ENCODE results near the gene GCDH. TPM values are rescaled to one million over a fixed set of nuclear protein-coding genes. Genes with fewer than 3 reads are reported as not detected.
"Not testable (repeated sequence)": the region's sequence is repeated elsewhere in the genome, so short reads cannot be mapped to it uniquely, and the experiment has no call there.

Gene GCDH
- total RNA-seq = 16.1 TPM

GRCh38 chr19:12890787-12891552, at the start of gene GCDH:
TSS of gene GCDH (plus strand) at chr19:12891160. CDS start at chr19:12891305, 145 bp downstream.
- peak; percentile 96 for ATAC-seq

GRCh38 chr19:12842511-12842910, 48.4 kb upstream of the GCDH start:
- ATAC-seq = no peak

GRCh38 chr19:12843328-12843727, 47.6 kb upstream of the GCDH start:
- ATAC-seq = no peak

GRCh38 chr19:12843999-12844732, 46.8 kb upstream of the GCDH start:
- ATAC-seq = no peak

- not testable (repeated sequence) for ATAC-seq
Measured at GRCh38 chr19:12846613-12847012, 44.3 kb upstream of the GCDH start.

- ATAC-seq = peak; percentile 94
Measured at GRCh38 chr19:12847159-12848139, 43.5 kb upstream of the GCDH start.

- no peak for ATAC-seq
Measured at GRCh38 chr19:12856653-12857052, 34.3 kb upstream of the GCDH start.

GRCh38 chr19:12858041-12858928, 32.7 kb upstream of the GCDH start:
- no peak for ATAC-seq

GRCh38 chr19:12859546-12859945, 31.4 kb upstream of the GCDH start:
- no peak for ATAC-seq

GRCh38 chr19:12864143-12864542, 26.8 kb upstream of the GCDH start:
- ATAC-seq = no peak

- no peak for ATAC-seq
Measured at GRCh38 chr19:12864721-12865715, 25.9 kb upstream of the GCDH start.

GRCh38 chr19:12865746-12866415, 25.1 kb upstream of the GCDH start:
- ATAC-seq = no peak

GRCh38 chr19:12866416-12867119, 24.4 kb upstream of the GCDH start:
- ATAC-seq = peak; percentile 24

GRCh38 chr19:12867120-12868099, 23.6 kb upstream of the GCDH start:
- peak; percentile 24 for ATAC-seq

GRCh38 chr19:12868540-12869112, 22.3 kb upstream of the GCDH start:
- ATAC-seq = no peak

- no peak for ATAC-seq
Measured at GRCh38 chr19:12871681-12872080, 19.3 kb upstream of the GCDH start.

- ATAC-seq = no peak
Measured at GRCh38 chr19:12872255-12872654, 18.7 kb upstream of the GCDH start.
